ENCODE measurements around the gene C9orf85.

The C9orf85 gene

DNA sequence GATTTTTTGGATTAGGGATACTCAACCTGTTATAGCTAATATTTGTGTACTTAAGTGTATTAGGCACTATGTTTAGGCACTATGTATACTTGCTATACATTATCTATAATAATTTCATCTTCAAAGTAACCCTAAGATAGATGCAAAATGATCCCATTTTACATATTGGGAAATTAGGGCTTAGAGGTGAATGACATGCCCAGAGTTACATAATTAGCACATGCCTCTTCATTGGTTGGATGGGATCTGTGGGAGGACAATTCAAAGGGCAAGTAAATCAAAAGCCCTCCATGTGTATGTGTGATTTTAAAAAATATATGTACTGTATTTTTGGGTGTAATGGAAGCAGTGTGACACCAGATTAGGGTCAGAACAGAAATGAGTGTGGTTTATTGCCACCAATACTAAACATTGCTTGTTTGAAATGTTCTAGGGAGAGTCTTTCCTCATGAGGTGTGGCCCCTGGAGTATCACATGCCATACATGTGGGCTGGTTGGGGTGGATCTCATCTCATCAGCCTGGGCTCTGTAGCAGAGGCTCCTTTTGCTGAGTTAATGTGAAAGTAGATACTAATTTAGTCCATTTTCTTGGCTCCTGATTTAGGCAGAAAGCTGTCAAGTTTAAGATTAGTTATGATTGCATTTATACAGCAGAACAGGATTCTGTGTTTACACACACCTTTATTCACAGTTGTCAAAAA is 5.5 kb downstream of the C9orf85 start:
- no peak overlapping the region for H3K4me3 ChIP-seq (ENCODE audit: low read depth, low read length)
- TF ChIP-seq CTCF (conservative IDR thresholded peaks at IDR 0.05; ENCODE audit: low read depth, low read length): no peak
- DNase-seq (ENCODE audit: low read depth): no peak

GRCh38 chr9:71918419-71918818 is 7.0 kb downstream of the C9orf85 start:
- TF ChIP-seq CTCF (conservative IDR thresholded peaks at IDR 0.05; ENCODE audit: low read depth, low read length): no peak
- H3K4me3 ChIP-seq (ENCODE audit: low read depth, low read length): no peak overlapping the region
- DNase-seq (ENCODE audit: low read depth): no peak

DNA sequence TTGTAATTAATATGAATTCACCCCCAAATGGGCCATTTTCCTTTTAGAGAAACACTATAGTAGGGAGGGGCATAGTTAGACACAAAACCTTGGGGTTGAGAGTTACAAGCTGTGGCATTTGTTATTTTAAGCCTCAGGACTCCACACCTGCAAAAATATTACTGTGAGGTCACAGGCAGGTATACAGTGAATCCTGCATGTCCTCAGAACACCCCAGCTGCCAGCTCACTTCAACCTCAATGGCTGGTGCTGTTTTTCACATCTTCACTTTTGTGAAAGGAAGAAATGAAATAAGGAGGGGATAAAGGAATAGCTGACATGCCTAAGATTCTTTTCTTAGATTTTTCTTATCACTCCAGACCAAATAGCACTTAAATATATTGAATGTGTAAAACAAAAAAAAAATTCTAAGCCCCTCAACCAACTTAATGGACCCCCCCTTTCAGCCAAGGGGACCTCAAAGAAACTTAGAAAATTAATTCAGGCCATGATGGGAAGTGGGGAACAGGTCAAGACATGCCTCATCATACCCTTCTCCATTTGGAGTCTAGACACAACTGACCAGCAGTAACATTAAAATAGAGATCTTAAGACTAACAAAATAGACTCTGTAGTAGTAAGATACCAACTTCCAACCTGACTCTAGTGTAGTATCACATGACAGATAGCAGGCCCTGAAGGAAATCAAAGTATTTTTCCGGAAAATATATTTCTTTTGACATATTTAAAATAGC is 9.2 kb downstream of the C9orf85 start:
- no peak for TF ChIP-seq CTCF (conservative IDR thresholded peaks at IDR 0.05; ENCODE audit: low read depth, low read length)
- H3K4me3 ChIP-seq (ENCODE audit: low read depth, low read length): no peak overlapping the region
- DNase-seq (ENCODE audit: low read depth): no peak

DNA sequence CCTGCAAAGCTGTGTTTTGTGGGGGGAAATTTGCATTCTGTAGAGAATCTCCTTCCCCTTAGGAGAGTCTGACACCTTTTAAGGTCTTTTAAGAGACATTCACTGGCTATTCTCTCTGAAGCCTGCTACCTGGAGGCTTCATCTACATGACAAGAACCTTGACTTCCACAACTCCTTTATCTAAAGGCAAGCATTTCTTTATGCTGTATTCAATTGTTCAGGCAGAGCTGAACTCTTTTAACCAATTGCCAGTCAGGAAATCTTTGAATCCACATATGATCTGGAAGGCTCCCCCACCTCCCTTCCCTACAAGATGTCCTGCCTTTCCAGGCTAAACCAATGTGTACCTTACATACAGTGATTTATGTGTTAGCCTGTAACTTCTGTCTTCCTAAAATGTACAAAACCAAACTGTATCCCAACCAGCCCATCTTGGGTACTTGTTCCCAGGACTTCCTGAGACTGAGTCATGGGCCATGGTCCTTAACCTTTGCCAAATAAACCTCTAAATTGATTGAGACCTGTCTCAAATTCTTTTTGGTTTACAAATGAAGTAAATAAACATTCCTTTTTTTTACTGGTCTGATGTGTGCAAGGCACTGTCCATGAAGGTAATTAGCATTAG is 9.9 kb downstream of the C9orf85 start:
- no peak for DNase-seq (ENCODE audit: low read depth)
- no peak for TF ChIP-seq CTCF (conservative IDR thresholded peaks at IDR 0.05; ENCODE audit: low read depth, low read length)
- no peak overlapping the region for H3K4me3 ChIP-seq (ENCODE audit: low read depth, low read length)

- TF ChIP-seq CTCF (conservative IDR thresholded peaks at IDR 0.05; ENCODE audit: low read depth, low read length): no peak
- H3K4me3 ChIP-seq (ENCODE audit: low read depth, low read length): no peak overlapping the region
- no peak for DNase-seq (ENCODE audit: low read depth)
Observed at GRCh38 chr9:71924576-71924975, 13.1 kb downstream of the C9orf85 start.

- no peak for DNase-seq (ENCODE audit: low read depth)
- TF ChIP-seq CTCF (conservative IDR thresholded peaks at IDR 0.05; ENCODE audit: low read depth, low read length): no peak
- no peak overlapping the region for H3K4me3 ChIP-seq (ENCODE audit: low read depth, low read length)
Observed at GRCh38 chr9:71925834-71926233, 14.4 kb downstream of the C9orf85 start.
